Parathyroid adenoma (tissue), 2 donors: ENCODE measurements around the gene ARPC2.

Source experiments
- H2AFZ ChIP-seq: fragments of 300-600 bp; sonication (generic); one replicate; pipeline ENCODE4 v1.7.0; 2017; ENCODE audit warnings: antibody characterized with exemption, mild to moderate bottlenecking
- H3K27ac ChIP-seq: fragments of 300-600 bp; sonication (generic); one replicate; pipeline ENCODE4 v1.7.0; 2017
- H3K27me3 ChIP-seq: fragments of 300-600 bp; sonication (generic); one replicate; pipeline ENCODE4 v1.7.0; 2017; ENCODE audit warnings: low read length; ENCODE audit not compliant: control insufficient read depth, insufficient read depth
- H3K36me3 ChIP-seq: fragments of 300-600 bp; sonication (generic); one replicate; pipeline ENCODE4 v1.7.0; 2017; ENCODE audit warnings: low read length; ENCODE audit not compliant: control insufficient read depth, insufficient read depth
- H3K4me1 ChIP-seq: fragments of 300-600 bp; sonication (generic); one replicate; pipeline ENCODE4 v1.7.0; 2017; ENCODE audit warnings: control low read depth
- H3K4me2 ChIP-seq: fragments of 300-600 bp; sonication (generic); one replicate; pipeline ENCODE4 v1.7.0; 2017; ENCODE audit warnings: low read length
- H3K4me3 ChIP-seq: fragments of 300-600 bp; sonication (generic); one replicate; pipeline ENCODE4 v1.7.0; 2017; ENCODE audit warnings: low read depth, low read length
- H3K79me2 ChIP-seq: fragments of 300-600 bp; sonication (generic); one replicate; pipeline ENCODE4 v1.7.0; 2017; ENCODE audit warnings: control low read depth
- H3K9ac ChIP-seq: fragments of 300-600 bp; sonication (generic); one replicate; pipeline ENCODE4 v1.7.0; 2017; ENCODE audit warnings: mild to moderate bottlenecking
- H3K9me3 ChIP-seq: fragments of 300-600 bp; sonication (generic); one replicate; pipeline ENCODE4 v1.7.0; 2017; ENCODE audit warnings: low read length; ENCODE audit not compliant: control insufficient read depth
- TF ChIP-seq, protein P1 (sequence below): fragments of 300-600 bp; sonication (generic); IDR thresholded peaks from one replicate; pipeline ENCODE4 v1.7.0; 2017; ENCODE audit warnings: antibody characterized with exemption, mild to moderate bottlenecking
- donor health status: primary hyperparathyroidism.

Gene ARPC2

DNA sequence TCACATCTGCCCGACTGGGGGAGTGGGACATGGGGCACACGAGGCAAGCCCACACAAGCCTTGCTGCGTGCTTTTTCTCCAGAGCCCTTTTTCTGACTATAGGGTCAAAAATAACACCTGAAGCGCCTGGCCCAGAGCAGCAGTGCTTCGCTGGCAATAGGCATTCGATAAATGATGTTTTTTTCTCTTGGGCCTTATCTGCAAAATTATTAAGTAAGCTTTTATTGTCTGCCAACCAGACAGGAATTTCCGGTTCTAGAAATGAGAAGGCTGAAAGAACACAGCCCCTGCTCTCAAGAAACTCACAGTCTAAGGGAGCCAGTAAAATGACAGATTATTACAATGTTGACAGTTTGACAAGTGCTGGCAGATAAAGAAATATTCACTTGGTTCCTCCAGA is 78.0 kb downstream of the ARPC2 start:
- no peaks in the 10 kb centered on the region for H3K36me3 ChIP-seq
- H3K4me2 ChIP-seq = peak overlapping the region; percentile 67
- H2AFZ ChIP-seq = peak overlapping the region; percentile 74
- H3K27ac ChIP-seq = peak overlapping the region; percentile 61
- H3K4me1 ChIP-seq = peaks cover 25% of the 10 kb centered on the region
- no peaks in the 10 kb centered on the region for H3K27me3 ChIP-seq
- H3K9ac ChIP-seq = no peak overlapping the region
- TF ChIP-seq, protein P1, sequence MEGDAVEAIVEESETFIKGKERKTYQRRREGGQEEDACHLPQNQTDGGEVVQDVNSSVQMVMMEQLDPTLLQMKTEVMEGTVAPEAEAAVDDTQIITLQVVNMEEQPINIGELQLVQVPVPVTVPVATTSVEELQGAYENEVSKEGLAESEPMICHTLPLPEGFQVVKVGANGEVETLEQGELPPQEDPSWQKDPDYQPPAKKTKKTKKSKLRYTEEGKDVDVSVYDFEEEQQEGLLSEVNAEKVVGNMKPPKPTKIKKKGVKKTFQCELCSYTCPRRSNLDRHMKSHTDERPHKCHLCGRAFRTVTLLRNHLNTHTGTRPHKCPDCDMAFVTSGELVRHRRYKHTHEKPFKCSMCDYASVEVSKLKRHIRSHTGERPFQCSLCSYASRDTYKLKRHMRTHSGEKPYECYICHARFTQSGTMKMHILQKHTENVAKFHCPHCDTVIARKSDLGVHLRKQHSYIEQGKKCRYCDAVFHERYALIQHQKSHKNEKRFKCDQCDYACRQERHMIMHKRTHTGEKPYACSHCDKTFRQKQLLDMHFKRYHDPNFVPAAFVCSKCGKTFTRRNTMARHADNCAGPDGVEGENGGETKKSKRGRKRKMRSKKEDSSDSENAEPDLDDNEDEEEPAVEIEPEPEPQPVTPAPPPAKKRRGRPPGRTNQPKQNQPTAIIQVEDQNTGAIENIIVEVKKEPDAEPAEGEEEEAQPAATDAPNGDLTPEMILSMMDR = no peak
- H3K4me3 ChIP-seq = peak overlapping the region; percentile 41
- no peaks in the 10 kb centered on the region for H3K9me3 ChIP-seq
- peaks cover 5% of the 10 kb centered on the region for H3K79me2 ChIP-seq

DNA sequence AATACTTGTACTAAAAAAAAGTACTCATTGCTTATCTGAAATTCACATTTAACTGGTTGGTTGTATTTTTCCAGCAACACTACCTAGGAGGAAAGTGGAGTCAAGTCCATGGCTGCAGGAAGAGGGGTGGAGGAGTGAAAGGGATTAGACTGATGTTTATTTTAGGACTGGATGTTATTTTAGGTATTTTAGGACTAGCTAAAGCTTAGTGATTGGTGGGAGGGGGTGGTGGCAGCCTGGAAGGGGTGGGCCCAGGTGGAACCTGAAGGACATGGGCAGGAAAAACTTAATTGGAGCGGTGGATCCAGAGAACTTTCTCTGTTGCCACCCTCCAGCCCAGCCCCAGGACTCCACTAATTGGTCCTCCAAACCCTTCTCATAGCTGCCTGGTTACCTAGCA is 79.2 kb downstream of the ARPC2 start:
- no peak overlapping the region for H3K9ac ChIP-seq
- no peak overlapping the region for H3K4me2 ChIP-seq
- H2AFZ ChIP-seq = no peak overlapping the region
- H3K79me2 ChIP-seq = no peaks in the 10 kb centered on the region
- TF ChIP-seq, protein P1 = no peak
- no peaks in the 10 kb centered on the region for H3K9me3 ChIP-seq
- H3K36me3 ChIP-seq = no peaks in the 10 kb centered on the region
- H3K4me3 ChIP-seq = no peak overlapping the region
- no peaks in the 10 kb centered on the region for H3K27me3 ChIP-seq
- no peak overlapping the region for H3K27ac ChIP-seq
- H3K4me1 ChIP-seq = peaks cover 13% of the 10 kb centered on the region

DNA sequence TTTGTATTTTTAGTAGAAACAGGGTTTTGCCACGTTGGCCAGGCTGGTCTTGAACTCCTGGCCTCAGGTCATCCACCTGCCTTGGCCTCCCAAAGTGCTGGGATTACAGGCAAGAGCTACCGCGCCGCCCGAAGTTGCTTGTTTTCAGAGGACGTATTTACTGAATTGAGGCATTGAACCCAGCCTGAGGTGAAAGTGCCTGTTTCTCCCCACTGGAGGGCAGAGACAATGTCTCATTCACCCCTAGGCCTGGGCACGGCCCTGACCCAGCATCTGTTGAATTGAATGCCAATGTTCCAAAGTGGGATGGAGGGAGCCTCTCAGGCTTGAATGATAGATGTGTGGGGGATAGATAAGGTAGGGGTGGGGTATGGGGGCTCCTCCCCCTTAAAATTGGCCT is 79.9 kb downstream of the ARPC2 start:
- Histone ChIP-seq H2AFZ (no peak overlapping the region), H3K27ac (no peak overlapping the region), H3K9me3 (no peaks in the 10 kb centered on the region)

DNA sequence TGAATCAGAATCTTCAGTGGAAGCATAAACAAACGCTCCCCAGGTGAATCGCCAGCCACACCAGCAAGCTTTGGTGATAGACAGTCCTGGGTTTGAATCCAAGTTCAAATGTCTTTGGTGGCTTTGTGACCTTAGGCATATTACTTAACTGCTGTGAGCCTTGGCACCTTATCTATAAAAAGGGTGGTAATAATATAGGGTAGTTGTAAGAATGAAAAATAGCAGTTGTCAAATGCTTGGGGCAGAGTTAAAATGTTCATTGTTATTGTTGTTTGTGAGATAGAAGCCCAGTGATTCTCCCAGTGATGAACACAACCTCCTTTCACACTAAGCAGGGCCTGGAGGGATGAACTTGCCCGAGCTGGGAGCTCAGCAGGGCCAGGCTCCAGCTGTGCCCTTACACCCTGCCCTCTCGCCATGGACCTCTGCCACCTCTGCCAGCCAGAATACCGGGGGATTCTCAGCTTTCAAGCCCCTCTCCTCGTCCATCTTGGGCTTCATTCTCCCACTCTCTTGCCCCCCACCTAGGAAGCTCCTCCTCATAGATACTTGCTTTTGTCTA is 81.4 kb downstream of the ARPC2 start:
- no peaks in the 10 kb centered on the region for H3K9me3 ChIP-seq
- no peak overlapping the region for H3K27ac ChIP-seq
- H3K79me2 ChIP-seq = no peaks in the 10 kb centered on the region
- H2AFZ ChIP-seq = peak overlapping the region; percentile 36
- no peak overlapping the region for H3K9ac ChIP-seq
- no peak overlapping the region for H3K4me3 ChIP-seq
- H3K27me3 ChIP-seq = no peaks in the 10 kb centered on the region
- no peak overlapping the region for H3K4me2 ChIP-seq
- TF ChIP-seq, protein P1 = no peak
- no peaks in the 10 kb centered on the region for H3K36me3 ChIP-seq
- peaks cover 12% of the 10 kb centered on the region for H3K4me1 ChIP-seq

More for the DNA sequence above, 79.9 kb downstream of the ARPC2 start:
- TF ChIP-seq, protein P1 = no peak
- Histone ChIP-seq H3K27me3 (no peaks in the 10 kb centered on the region), H3K79me2 (no peaks in the 10 kb centered on the region), H3K9ac (no peak overlapping the region), H3K36me3 (no peaks in the 10 kb centered on the region), H3K4me2 (no peak overlapping the region), H3K4me3 (no peak overlapping the region), H3K4me1 (peaks cover 12% of the 10 kb centered on the region)

DNA sequence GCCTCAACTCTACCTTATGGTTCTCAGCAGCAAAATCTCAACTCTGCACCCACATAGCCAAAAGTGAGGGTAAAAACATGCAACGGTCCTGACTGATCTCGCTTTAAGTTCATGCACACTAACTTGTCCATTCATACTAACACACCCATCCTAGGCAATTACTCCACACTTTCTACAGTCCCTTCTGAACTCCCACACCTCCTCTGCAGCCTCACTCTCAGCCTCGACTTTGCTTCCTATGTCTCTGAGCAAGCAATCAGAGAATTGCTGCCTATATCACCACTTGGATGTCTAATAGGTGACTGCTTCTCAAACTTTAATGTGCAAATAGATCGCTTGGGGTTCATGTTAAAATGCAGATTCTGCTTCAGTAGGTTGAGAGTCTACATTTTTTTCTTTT is 83.2 kb downstream of the ARPC2 start:
- Histone ChIP-seq H3K79me2 (no peaks in the 10 kb centered on the region), H3K27ac (no peak overlapping the region), H3K9me3 (no peaks in the 10 kb centered on the region), H3K4me2 (no peak overlapping the region), H3K9ac (no peak overlapping the region), H3K36me3 (no peaks in the 10 kb centered on the region), H3K4me1 (peaks cover 5% of the 10 kb centered on the region), H3K4me3 (no peak overlapping the region), H2AFZ (no peak overlapping the region), H3K27me3 (no peaks in the 10 kb centered on the region)
- TF ChIP-seq, protein P1 = no peak
